ENCODE measurements around the gene CHD5. TPM values are rescaled to one million over a fixed set of nuclear protein-coding genes. Genes with fewer than 3 reads are reported as not detected.
"Not testable (repeated sequence)": the region's sequence is repeated elsewhere in the genome, so short reads cannot be mapped to it uniquely, and the experiment has no call there.

Gene CHD5
- total RNA-seq, 4 donors from 2014 or later, result 0.30 TPM; not detected in 3

DNA sequence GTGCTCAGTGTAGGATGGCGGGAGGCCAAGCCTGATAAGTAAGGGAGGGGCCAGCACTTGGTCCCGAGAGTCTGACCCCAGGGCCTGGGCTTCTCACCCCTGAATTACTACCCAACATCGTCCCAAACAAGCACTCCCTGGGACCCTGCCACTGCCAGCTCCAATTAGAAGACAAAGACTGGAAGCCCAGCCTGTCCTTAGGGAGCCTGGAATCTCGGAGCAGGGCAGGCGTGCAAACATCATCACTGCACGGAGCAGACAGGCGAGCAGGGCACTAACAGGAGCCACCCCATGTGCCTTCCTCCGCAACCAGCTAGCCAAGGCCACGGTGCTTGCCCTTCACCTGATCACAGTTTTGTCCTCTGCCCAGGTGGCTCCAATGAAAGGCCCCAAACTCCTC is 111.2 kb downstream of the CHD5 start:
- TF ChIP-seq, protein P1, sequence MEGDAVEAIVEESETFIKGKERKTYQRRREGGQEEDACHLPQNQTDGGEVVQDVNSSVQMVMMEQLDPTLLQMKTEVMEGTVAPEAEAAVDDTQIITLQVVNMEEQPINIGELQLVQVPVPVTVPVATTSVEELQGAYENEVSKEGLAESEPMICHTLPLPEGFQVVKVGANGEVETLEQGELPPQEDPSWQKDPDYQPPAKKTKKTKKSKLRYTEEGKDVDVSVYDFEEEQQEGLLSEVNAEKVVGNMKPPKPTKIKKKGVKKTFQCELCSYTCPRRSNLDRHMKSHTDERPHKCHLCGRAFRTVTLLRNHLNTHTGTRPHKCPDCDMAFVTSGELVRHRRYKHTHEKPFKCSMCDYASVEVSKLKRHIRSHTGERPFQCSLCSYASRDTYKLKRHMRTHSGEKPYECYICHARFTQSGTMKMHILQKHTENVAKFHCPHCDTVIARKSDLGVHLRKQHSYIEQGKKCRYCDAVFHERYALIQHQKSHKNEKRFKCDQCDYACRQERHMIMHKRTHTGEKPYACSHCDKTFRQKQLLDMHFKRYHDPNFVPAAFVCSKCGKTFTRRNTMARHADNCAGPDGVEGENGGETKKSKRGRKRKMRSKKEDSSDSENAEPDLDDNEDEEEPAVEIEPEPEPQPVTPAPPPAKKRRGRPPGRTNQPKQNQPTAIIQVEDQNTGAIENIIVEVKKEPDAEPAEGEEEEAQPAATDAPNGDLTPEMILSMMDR (IDR thresholded peaks at IDR 0.05), result no peak
- TF ChIP-seq EP300 (IDR thresholded peaks at IDR 0.05) (no peak), POLR2A (IDR thresholded peaks at IDR 0.05) (no peak)
- Histone ChIP-seq H3K36me3 (no peaks in the 10 kb centered on the region), H3K4me3 (no peak overlapping the region), H3K9me3 (no peaks in the 10 kb centered on the region), H3K4me1 (no peaks in the 10 kb centered on the region), H3K27ac (no peak overlapping the region), H3K27me3 (no peaks in the 10 kb centered on the region)
- no peak for DNase-seq (ENCODE audit: low spot score in 2 of 2)
- 72 to 77% methylated on average over 9 of the region's 9 CpGs for WGBS, 2 donors

GRCh38 chr1:6068073-6068472 is 112.0 kb downstream of the CHD5 start:
- TF ChIP-seq, protein P1 (IDR thresholded peaks at IDR 0.05), result no peak
- TF ChIP-seq EP300 (IDR thresholded peaks at IDR 0.05) (no peak), POLR2A (IDR thresholded peaks at IDR 0.05) (no peak)
- no peaks in the 10 kb centered on the region for H3K27me3 ChIP-seq
- 69 to 75% methylated on average over 5 of the region's 5 CpGs for WGBS, 2 donors
- no peak for DNase-seq (ENCODE audit: low spot score in 2 of 2)
- no peaks in the 10 kb centered on the region for H3K9me3 ChIP-seq
- no peaks in the 10 kb centered on the region for H3K36me3 ChIP-seq
- no peak overlapping the region for H3K27ac ChIP-seq
- H3K4me1 ChIP-seq, result no peaks in the 10 kb centered on the region
- H3K4me3 ChIP-seq, result no peak overlapping the region

DNA sequence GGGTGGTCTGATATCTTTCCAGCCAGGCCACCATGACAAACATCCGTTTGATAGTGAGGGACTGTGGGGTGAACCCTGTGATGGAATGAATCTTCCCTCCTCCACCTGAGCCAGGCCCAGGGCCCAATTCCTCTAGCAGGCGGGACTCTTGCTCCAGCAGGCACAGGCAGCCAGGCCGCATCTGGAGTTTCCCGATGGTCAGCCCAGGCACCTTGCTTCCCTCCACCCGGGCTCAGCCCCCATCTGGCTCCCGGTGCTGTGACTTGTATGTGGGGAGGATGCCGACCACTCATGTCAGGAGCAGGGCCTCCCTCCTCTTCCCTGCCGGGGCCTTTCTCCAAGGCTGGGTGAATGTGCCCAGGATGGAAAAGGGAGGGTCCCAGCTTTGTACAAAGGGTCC is 113.4 kb downstream of the CHD5 start:
- Histone ChIP-seq H3K9me3 (no peaks in the 10 kb centered on the region), H3K27me3 (no peaks in the 10 kb centered on the region), H3K4me3 (no peak overlapping the region), H3K27ac (no peak overlapping the region), H3K4me1 (no peaks in the 10 kb centered on the region), H3K36me3 (no peaks in the 10 kb centered on the region)
- DNase-seq (ENCODE audit: low spot score in 2 of 2), result no peak
- 80 to 90% methylated on average over 7 to 8 of the region's 8 CpGs for WGBS, 2 donors
- TF ChIP-seq EP300 (IDR thresholded peaks at IDR 0.05) (no peak), POLR2A (IDR thresholded peaks at IDR 0.05) (no peak)
- TF ChIP-seq, protein P1 (IDR thresholded peaks at IDR 0.05), result no peak

- Histone ChIP-seq H3K27ac (no peak overlapping the region), H3K9me3 (no peaks in the 10 kb centered on the region), H3K4me1 (no peaks in the 10 kb centered on the region), H3K27me3 (no peaks in the 10 kb centered on the region), H3K36me3 (no peaks in the 10 kb centered on the region), H3K4me3 (no peak overlapping the region)
- WGBS, 2 donors, result 74 to 77% methylated on average over 23 to 27 of the region's 28 CpGs
- DNase-seq (ENCODE audit: low spot score in 2 of 2), result no peak
- TF ChIP-seq POLR2A (IDR thresholded peaks at IDR 0.05) (no peak), EP300 (IDR thresholded peaks at IDR 0.05) (no peak)
- TF ChIP-seq, protein P1 (IDR thresholded peaks at IDR 0.05), result no peak
Measured at GRCh38 chr1:6065093-6065858, 114.8 kb downstream of the CHD5 start.

- H3K27me3 ChIP-seq; H3K27ac ChIP-seq; H3K36me3 ChIP-seq; H3K4me3 ChIP-seq; H3K4me1 ChIP-seq; DNase-seq (ENCODE audit: low spot score in 2 of 2); H3K9me3 ChIP-seq: not testable (repeated sequence)
- 45 to 51% methylated on average over 7 of the region's 7 CpGs for WGBS, 2 donors
Measured at GRCh38 chr1:6063532-6064053, 116.5 kb downstream of the CHD5 start.

Data from tibial nerve (tissue), 4 donors.